HEK293T (cell line): ENCODE data around the gene FXYD3.

Experiments used
- CTCF ChIA-PET: fragments of 350-600 bp; formaldehyde crosslinking; extraction: SDS; loops from one replicate; lab custom pipeline; 2021; ENCODE audit warnings: antibody characterized with exemption, inconsistent platforms; lab: Yijun Ruan, JAX
- POLR2A ChIA-PET: fragments of 350-600 bp; formaldehyde crosslinking; extraction: SDS; loops from one replicate; lab custom pipeline; 2020; ENCODE audit warnings: antibody characterized with exemption, inconsistent platforms; lab: Yijun Ruan, JAX
- DNase-seq: peaks from one replicate; pipeline ENCODE4 v3.0.0; 2012; ENCODE audit warnings: mixed read lengths; ENCODE audit errors: extremely low spot score
- ARNT ChIP-seq: fragments of 450-650 bp; IDR thresholded peaks from 2 replicates; pipeline ENCODE4 v1.6.1; 2017; ENCODE audit warnings: mild to moderate bottlenecking
- BHLHE40 ChIP-seq: fragments of 450-650 bp; IDR thresholded peaks from 2 replicates; pipeline ENCODE4 v1.6.1; 2016; ENCODE audit warnings: mild to moderate bottlenecking, moderate library complexity, borderline replicate concordance
- CTBP1 ChIP-seq: fragments of 450-650 bp; IDR thresholded peaks from 2 replicates; pipeline ENCODE4 v1.6.1; 2016; ENCODE audit warnings: borderline replicate concordance
- ELF4 ChIP-seq: fragments of 450-650 bp; IDR thresholded peaks from 2 replicates; pipeline ENCODE4 v1.6.1; 2017; ENCODE audit warnings: antibody characterized with exemption
- FOXA1 ChIP-seq: fragments of 450-650 bp; IDR thresholded peaks from 2 replicates; pipeline ENCODE4 v1.6.1; 2016; ENCODE audit warnings: mild to moderate bottlenecking
- FOXK2 ChIP-seq: fragments of 450-650 bp; IDR thresholded peaks from 2 replicates; pipeline ENCODE4 v1.6.1; 2016; ENCODE audit warnings: mild to moderate bottlenecking
- FOXM1 ChIP-seq: fragments of 450-650 bp; IDR thresholded peaks from 2 replicates; pipeline ENCODE4 v1.6.1; 2017; ENCODE audit warnings: mild to moderate bottlenecking, borderline replicate concordance
- HDGF ChIP-seq: fragments of 450-650 bp; IDR thresholded peaks from 2 replicates; pipeline ENCODE4 v1.6.1; 2017; ENCODE audit warnings: antibody characterized with exemption, borderline replicate concordance
- L3MBTL2 ChIP-seq: fragments of 450-650 bp; conservative IDR thresholded peaks from 2 replicates; pipeline ENCODE4 v1.6.1; 2016; ENCODE audit warnings: mild to moderate bottlenecking
- LEF1 ChIP-seq: fragments of 450-650 bp; IDR thresholded peaks from 2 replicates; pipeline ENCODE4 v1.6.1; 2017; ENCODE audit warnings: mild to moderate bottlenecking, borderline replicate concordance
- NFRKB ChIP-seq: fragments of 450-650 bp; IDR thresholded peaks from 2 replicates; pipeline ENCODE4 v1.6.1; 2016; ENCODE audit warnings: mild to moderate bottlenecking, moderate library complexity
- SP1 ChIP-seq: fragments of 450-650 bp; IDR thresholded peaks from 2 replicates; pipeline ENCODE4 v1.6.1; 2017
- SUZ12 ChIP-seq: fragments of 450-650 bp; IDR thresholded peaks from 2 replicates; pipeline ENCODE4 v1.6.1; 2016; ENCODE audit warnings: mild to moderate bottlenecking
- TARDBP ChIP-seq: fragments of 450-650 bp; IDR thresholded peaks from 2 replicates; pipeline ENCODE4 v1.6.1; 2016
- ZNF384 ChIP-seq: fragments of 450-650 bp; IDR thresholded peaks from 2 replicates; pipeline ENCODE4 v1.6.1; 2016
- TF ChIP-seq, protein P1 (sequence below): fragments of 450-650 bp; IDR thresholded peaks from 2 replicates; pipeline ENCODE4 v1.6.1; 2016

The FXYD3 gene

DNA sequence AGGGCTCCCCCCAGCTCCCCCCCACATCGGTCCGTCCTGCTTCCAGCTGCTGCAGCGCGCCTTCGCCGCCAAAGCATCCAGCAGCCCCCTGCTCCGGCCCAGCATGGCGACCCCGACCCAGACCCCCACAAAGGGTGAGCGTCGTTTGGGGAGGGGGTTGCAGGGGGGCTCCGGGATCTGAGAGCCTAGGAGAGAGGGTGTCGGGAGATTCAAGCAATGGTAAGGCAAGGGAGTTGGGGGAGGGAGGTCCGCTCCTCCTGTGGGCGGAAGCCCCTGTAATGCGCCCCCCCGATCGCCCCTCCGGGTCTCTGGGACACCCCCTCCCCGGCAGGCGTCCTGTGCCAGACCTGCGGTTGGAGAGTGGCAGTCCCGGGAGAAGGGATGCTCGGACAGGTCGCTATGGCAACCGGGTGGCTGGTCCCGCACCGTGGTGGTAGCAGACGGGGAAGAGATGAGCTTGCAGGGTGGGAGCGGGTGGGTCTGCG lies 27.6 kb downstream of the FXYD3 start, which contains the start of gene FXYD7:
Gene FXYD7, plus strand, starts transcription at position 25 of the 485 bp plus-strand sequence. Its CDS starts 79 bp downstream, at position 104.
- ChIA-PET CTCF (interaction anchor here (0.5 to 0.6 kb wide), 2 partner anchors 124 to 593 kb away, joined by 3 to 6 read pairs; no protein-coding TSS in a partner anchor), POLR2A (no interaction called here)
- TF ChIP-seq FOXM1 (no peak), TARDBP (no peak), ARNT (no peak), CTBP1 (no peak), HDGF (no peak), LEF1 (no peak), ELF4 (no peak), BHLHE40 (no peak), SP1 (no peak), FOXK2 (no peak), NFRKB (no peak), L3MBTL2 (no peak), ZNF384 (no peak), FOXA1 (no peak), SUZ12 (no peak)
- TF ChIP-seq, protein P1, sequence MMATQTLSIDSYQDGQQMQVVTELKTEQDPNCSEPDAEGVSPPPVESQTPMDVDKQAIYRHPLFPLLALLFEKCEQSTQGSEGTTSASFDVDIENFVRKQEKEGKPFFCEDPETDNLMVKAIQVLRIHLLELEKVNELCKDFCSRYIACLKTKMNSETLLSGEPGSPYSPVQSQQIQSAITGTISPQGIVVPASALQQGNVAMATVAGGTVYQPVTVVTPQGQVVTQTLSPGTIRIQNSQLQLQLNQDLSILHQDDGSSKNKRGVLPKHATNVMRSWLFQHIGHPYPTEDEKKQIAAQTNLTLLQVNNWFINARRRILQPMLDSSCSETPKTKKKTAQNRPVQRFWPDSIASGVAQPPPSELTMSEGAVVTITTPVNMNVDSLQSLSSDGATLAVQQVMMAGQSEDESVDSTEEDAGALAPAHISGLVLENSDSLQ = no peak
- no peak for DNase-seq

DNA sequence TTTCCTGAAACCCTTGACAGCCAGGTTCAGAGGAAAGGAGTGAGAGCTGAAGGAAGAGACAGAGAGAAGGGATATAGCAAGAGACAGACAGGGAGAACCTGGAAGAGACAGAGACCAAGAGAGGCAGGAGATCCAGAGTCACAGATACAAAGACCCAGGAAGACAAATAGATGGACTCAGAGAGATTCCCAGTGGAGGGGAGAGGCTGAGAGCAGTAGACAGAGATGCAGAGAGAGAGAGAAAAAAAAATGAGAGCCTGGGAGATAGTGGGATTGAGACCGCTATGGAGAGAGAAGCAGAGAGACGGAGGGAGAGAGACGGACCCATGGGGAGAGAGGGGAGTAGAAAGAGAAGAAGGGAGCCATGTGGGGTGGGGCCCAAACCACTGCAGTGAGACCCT lies 28.2 kb downstream of the FXYD3 start:
- POLR2A ChIA-PET = no interaction called here

DNA sequence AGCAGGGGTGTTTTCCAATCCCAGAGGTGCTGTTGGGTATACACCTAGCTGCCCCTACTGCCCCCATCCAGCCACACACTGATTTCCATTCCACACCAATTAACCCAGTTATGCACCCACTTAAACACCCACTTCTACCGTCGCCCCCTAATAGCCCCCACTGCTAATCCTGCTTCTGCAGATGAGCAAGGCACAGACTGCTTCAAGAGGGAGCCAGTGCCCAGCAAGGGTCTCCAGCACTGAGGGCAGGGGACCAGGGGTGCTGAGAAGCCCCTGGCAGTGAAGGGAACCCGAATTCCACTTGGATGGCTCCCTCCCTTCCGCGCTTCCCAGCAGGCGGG lies 28.6 kb downstream of the FXYD3 start:
- no peak for DNase-seq
- TF ChIP-seq FOXK2 (no peak), HDGF (no peak), ELF4 (no peak), SUZ12 (no peak), NFRKB (no peak), LEF1 (no peak), BHLHE40 (no peak), SP1 (no peak), ARNT (no peak), L3MBTL2 (no peak), FOXA1 (no peak), ZNF384 (no peak), TARDBP (no peak), FOXM1 (no peak), CTBP1 (no peak)
- TF ChIP-seq, protein P1 = no peak
- ChIA-PET POLR2A (no interaction called here), CTCF (interaction anchor here (0.7 kb wide), 1 partner anchor 1808 kb away, joined by 5 read pairs; no protein-coding TSS in a partner anchor)

More for the DNA sequence above, 28.2 kb downstream of the FXYD3 start:
- TF ChIP-seq ZNF384 = no peak
- CTCF ChIA-PET = interaction anchor here (0.5 to 0.7 kb wide), 3 partner anchors 124 to 1808 kb away, joined by 3 to 6 read pairs (median 5); no protein-coding TSS in a partner anchor
- no peak for DNase-seq

DNA sequence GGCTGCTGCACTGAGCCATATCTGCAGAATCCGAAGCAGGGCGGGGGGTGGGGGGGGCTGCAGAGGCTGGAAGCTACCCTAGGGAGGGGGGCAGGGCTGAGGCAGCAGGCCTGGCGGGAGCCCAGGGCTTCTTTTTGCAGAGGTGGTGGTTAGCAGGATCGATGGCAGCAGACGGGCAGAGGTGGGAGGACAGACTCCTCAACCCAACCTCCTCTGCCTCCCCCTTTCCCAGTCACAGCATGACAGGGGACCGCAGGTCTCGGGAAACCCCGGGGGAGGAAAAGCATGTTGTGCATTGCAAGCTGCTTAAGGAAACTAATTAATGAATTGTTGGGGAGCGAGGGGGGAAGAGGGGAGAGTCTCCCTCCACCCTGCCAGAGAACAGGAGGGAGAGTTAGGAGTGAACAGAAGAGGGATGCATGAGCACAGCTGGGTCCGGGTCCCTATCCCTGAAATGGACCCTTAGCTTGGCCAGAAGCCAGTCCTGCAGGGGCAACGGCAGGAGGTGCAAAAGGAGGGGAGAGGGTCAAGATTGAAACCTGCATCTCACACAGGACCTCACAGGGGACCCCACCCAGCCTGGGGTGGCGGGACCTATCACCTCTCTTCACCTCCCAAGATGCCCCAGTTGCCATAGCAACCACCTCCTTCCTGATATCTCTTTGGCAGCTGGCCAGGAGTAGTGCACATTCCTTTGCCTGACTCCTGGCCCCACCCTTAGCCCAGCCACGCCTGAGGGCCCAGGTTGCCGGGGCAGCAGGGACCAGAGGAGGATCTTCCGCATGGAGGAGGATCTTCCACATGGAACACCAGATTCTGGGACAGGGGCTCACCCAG lies 29.2 kb downstream of the FXYD3 start:
- POLR2A ChIA-PET = no interaction called here
- CTCF ChIA-PET = interaction anchor here (0.7 kb wide), 1 partner anchor 1809 kb away, joined by 5 read pairs; no protein-coding TSS in a partner anchor
- DNase-seq = peak; percentile 49
- TF ChIP-seq ELF4 (no peak), NFRKB (no peak), HDGF (no peak), FOXA1 (no peak), CTBP1 (no peak), LEF1 (no peak), FOXM1 (no peak), L3MBTL2 (no peak), ZNF384 (no peak), ARNT (no peak), SP1 (no peak), BHLHE40 (no peak)
- TF ChIP-seq, protein P1 = no peak

DNA sequence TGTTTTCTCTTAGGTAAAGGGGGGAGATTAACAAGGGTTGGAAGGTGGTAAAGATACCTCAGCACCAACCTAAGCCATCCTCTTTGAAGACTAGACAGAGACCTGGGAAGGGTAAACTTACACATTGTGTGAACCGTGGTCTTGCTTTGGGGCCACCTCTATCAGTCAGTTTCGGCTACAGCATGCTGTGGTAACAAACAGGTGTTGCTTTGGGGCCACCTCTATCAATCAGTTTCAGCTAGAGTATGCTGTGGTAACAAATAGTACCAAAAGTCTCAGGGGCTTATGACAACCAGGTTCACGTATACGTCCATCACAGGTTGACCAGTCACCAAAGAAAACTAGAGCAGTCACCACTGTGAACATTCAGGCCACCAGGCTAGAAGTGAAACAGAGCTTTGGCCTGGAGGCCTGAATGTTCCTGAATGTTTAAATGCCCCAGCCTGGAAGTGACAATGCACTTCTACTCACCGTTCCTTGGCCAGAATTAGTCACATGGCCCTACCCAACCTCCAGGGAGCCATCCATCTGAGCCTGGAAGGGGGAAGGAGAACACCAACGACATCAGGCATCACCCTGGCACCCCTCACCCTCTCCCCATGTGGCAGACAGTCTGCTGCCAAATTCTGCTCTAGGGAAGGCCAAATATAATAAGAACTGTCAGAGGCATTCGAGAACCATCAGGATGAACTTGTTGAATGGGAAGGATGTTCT lies 31.3 kb downstream of the FXYD3 start:
- CTCF ChIA-PET = no interaction called here
- no peak for DNase-seq
- no peak for TF ChIP-seq FOXM1
- TF ChIP-seq SUZ12 = no peak
- TF ChIP-seq CTBP1 = no peak
- TF ChIP-seq TARDBP = no peak
- no peak for TF ChIP-seq SP1
- no peak for TF ChIP-seq BHLHE40
- no peak for TF ChIP-seq FOXA1
- TF ChIP-seq NFRKB = no peak
- no peak for TF ChIP-seq L3MBTL2
- TF ChIP-seq ARNT = no peak
- TF ChIP-seq LEF1 = no peak
- no peak for TF ChIP-seq HDGF
- TF ChIP-seq ZNF384 = no peak
- TF ChIP-seq, protein P1 = no peak
- TF ChIP-seq ELF4 = no peak
- no peak for TF ChIP-seq FOXK2
- POLR2A ChIA-PET = no interaction called here
